ENCODE results near the gene LCN12.

- TF ChIP-seq, protein P1, sequence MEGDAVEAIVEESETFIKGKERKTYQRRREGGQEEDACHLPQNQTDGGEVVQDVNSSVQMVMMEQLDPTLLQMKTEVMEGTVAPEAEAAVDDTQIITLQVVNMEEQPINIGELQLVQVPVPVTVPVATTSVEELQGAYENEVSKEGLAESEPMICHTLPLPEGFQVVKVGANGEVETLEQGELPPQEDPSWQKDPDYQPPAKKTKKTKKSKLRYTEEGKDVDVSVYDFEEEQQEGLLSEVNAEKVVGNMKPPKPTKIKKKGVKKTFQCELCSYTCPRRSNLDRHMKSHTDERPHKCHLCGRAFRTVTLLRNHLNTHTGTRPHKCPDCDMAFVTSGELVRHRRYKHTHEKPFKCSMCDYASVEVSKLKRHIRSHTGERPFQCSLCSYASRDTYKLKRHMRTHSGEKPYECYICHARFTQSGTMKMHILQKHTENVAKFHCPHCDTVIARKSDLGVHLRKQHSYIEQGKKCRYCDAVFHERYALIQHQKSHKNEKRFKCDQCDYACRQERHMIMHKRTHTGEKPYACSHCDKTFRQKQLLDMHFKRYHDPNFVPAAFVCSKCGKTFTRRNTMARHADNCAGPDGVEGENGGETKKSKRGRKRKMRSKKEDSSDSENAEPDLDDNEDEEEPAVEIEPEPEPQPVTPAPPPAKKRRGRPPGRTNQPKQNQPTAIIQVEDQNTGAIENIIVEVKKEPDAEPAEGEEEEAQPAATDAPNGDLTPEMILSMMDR (IDR thresholded peaks at IDR 0.05): no peak
- TF ChIP-seq POLR2A (IDR thresholded peaks at IDR 0.05): no peak
Observed at GRCh38 chr9:136969774-136970173, 17.7 kb downstream of the LCN12 start.

All from esophagus squamous epithelium (tissue), 4 donors.